Activated T-cell treated with anti-CD3 and anti-CD28 coated beads, Interleukin-2, amount 50 U/mL, for 24 hours (primary cell): ENCODE results near the gene ZNF84.
A peak's percentile ranks its signal among the peaks of the same experiment; 100 is the strongest.

Experiments used
- DNase-seq: peaks from one replicate; pipeline ENCODE4 v3.0.0-alpha.2; 2020
- H3K27ac Mint-ChIP-seq: 2 replicates; pipeline ENCODE4 v1.8.0; 2020; ENCODE audit warnings: mild to moderate bottlenecking, mixed read lengths
- H3K27me3 Mint-ChIP-seq: 2 replicates; pipeline ENCODE4 v1.8.0; 2020; ENCODE audit warnings: mixed read lengths
- H3K36me3 Mint-ChIP-seq: 2 replicates; pipeline ENCODE4 v1.8.0; 2020; ENCODE audit warnings: low read depth, mixed read lengths
- H3K4me1 Mint-ChIP-seq: 2 replicates; pipeline ENCODE4 v1.8.0; 2020; ENCODE audit warnings: low read depth, mixed read lengths
- H3K4me3 Mint-ChIP-seq: 2 replicates; pipeline ENCODE4 v1.8.0; 2020; ENCODE audit warnings: mild to moderate bottlenecking, moderate library complexity, mixed read lengths
- H3K9me3 Mint-ChIP-seq: 2 replicates; pipeline ENCODE4 v1.8.0; 2020; ENCODE audit warnings: mixed read lengths

The ZNF84 gene

DNA sequence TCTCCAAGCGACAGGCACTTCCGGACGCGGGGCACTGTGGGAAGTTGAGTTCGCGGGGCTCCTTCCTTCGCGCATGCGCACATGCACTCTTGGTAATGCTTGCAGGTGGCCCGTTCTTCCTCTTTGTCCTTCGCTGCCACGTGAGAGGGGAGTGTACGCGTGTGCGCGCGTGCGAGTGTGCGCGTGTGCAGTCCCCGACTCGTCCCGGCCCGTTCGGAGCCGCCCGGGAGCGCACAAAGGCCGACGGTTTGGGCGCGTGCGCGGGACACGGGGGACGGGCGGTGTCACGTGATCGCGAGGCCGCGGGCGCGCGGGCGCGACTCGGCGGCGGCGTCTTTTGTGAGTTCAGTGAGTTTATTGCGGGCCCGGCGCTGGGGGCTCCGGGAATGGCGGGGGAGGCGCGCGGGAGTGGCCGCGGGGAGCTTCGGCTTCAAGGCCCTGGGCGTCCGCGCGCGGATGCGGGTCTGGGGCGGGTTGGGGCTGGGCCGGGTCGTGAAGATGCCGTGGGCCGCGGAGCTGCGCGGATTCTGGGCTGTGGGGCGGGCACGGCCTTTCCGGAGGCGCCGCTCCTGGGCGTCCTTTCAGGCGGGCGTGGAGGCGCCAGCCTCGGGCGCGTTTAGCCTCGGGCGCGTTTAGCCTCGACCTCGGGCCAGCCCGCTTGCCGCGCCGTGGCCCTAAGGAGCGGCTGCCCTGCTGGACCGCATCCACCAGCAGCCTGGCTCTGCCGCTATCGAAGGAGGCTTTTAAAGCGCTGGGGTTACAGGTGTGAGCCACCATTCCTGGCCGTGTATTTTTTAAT lies at the start of gene ZNF84:
ZNF84 (plus strand) TSS at position 303 of the 799 bp plus-strand sequence. CDS start 3,959 bp downstream, outside the sequence.
- peaks cover 67% of the 10 kb centered on the region for H3K36me3 Mint-ChIP-seq
- H3K4me3 Mint-ChIP-seq, result peak within 1 kb of the TSS; percentile 86
- H3K4me1 Mint-ChIP-seq, result peaks cover 19% of the 10 kb centered on the region
- peaks cover 57% of the 10 kb centered on the region for H3K9me3 Mint-ChIP-seq
- peak; percentile 96 for DNase-seq
- H3K27ac Mint-ChIP-seq, result peak within 1 kb of the TSS; percentile 98
- no peaks in the 10 kb centered on the region for H3K27me3 Mint-ChIP-seq

DNA sequence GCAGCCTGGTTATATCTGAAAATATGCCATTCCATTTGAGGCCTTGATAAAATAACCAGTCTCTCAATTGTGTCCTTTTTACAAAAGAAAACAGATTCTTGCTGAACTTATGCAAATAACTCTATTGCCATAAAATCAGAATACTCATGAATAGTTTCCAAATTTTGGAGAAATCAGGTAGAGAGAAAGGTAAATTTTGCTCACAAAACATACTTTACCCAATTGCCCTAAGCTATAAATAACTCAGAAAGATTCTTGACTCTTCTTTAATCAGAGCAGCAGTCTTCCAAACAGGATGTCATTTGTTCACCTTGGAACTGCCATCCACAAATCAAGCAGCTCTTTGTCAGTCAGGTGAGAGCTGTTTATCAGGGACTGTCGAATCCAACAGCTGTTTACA lies 38.6 kb upstream of the ZNF84 start:
- H3K9me3 Mint-ChIP-seq, result peaks cover 49% of the 10 kb centered on the region
- peaks cover 96% of the 10 kb centered on the region for H3K36me3 Mint-ChIP-seq
- H3K27ac Mint-ChIP-seq, result no peak overlapping the region
- H3K4me3 Mint-ChIP-seq, result no peak overlapping the region
- no peak for DNase-seq
- peaks cover 9% of the 10 kb centered on the region for H3K4me1 Mint-ChIP-seq
- no peaks in the 10 kb centered on the region for H3K27me3 Mint-ChIP-seq

DNA sequence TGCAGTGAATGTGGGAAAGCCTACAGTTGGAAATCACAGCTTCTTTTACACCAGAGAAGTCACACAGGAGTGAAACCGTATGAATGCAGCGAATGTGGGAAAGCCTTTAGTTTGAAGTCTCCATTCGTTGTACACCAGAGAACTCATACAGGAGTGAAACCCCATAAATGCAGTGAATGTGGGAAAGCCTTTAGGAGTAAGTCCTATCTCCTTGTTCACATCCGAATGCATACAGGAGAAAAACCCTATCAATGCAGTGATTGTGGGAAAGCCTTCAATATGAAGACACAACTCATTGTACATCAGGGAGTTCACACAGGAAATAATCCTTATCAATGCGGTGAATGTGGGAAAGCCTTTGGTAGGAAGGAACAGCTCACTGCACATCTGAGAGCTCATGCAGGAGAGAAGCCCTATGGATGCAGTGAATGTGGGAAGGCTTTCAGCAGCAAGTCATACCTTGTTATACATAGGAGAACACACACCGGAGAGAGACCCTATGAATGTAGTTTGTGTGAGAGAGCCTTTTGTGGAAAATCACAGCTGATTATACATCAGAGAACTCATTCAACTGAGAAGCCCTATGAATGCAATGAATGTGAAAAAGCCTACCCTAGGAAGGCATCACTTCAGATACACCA lies 26.5 kb upstream of the ZNF84 start:
- no peaks in the 10 kb centered on the region for H3K4me1 Mint-ChIP-seq
- no peak overlapping the region for H3K27ac Mint-ChIP-seq
- no peak overlapping the region for H3K4me3 Mint-ChIP-seq
- no peaks in the 10 kb centered on the region for H3K27me3 Mint-ChIP-seq
- no peak for DNase-seq
- H3K36me3 Mint-ChIP-seq, result peaks cover 98% of the 10 kb centered on the region
- H3K9me3 Mint-ChIP-seq, result peaks cover 59% of the 10 kb centered on the region

DNA sequence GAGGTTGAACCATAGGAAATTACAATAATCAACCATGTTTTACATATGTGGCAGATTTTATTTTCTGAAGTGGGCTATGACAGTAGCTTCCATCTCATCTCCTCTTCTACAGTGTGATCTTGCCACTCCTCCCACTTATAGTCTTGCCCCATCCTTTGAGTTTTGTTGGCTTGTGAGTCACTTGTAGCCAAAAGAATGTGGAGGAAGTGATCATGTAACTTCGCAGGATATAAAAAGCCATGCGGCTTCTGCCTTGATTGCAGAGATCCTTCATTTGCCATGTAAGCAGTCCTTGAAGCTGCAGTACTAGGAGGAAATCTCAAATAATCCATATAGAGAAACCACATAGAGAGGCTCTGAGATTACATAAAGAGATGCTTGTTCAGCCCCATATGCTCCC lies 13.7 kb upstream of the ZNF84 start:
- no peak for DNase-seq
- H3K4me1 Mint-ChIP-seq, result no peaks in the 10 kb centered on the region

DNA sequence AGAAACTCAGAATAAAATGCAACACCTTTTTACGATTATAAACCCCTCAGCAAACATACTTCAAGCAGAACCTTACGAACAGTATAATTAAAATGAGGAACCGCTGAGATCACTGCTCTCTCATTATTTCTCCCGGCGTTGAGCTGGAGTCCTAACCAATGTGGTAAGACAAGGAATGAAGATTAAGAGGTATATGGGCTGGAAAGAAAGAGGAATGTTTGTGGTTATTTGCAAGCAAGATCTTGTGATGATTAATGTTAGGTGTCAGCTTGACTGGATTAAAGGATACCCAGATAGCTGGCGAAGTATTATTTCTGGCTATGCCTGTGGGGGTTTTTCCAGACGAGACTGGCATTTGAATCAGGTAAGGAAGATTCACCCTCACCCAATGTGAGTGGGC lies 10.3 kb upstream of the ZNF84 start:
- Mint-ChIP-seq H3K4me1 (no peaks in the 10 kb centered on the region), H3K9me3 (peaks cover 52% of the 10 kb centered on the region), H3K27me3 (no peaks in the 10 kb centered on the region), H3K36me3 (peaks cover 27% of the 10 kb centered on the region), H3K27ac (no peak overlapping the region), H3K4me3 (no peak overlapping the region)
- no peak for DNase-seq

More for the DNA sequence above, 13.7 kb upstream of the ZNF84 start:
- H3K4me3 Mint-ChIP-seq, result no peak overlapping the region
- H3K9me3 Mint-ChIP-seq, result peaks cover 55% of the 10 kb centered on the region
- no peaks in the 10 kb centered on the region for H3K27me3 Mint-ChIP-seq
- H3K36me3 Mint-ChIP-seq, result peaks cover 45% of the 10 kb centered on the region
- no peak overlapping the region for H3K27ac Mint-ChIP-seq

DNA sequence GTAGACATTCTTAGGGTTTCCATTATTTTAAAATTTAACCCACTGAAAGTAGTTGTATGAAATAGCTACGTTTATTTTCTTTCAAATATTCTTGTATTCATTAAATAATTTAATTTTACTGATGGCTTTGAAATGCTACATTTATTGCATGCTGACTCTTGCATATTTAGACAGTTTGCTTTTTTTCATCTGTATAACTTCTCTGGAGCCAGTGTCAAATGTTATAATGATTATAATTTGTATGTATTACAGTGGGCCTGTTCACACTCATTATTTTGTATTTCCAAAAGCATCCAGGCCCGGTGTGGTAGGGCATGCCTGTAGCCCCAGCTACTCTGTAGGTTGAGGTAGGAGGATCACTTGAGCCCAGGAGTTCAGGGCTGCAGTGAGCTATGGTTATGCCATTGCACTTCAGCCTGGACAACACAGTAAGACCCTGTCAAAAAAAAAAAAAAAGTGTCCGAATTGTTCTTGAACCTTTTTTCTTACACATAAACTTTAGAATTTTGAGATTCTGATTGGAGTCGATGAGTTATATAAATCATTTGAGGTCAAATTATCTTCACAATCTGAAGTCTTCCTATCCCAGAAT lies 905 bp downstream of the ZNF84 start:
- no peak for DNase-seq
- peak overlapping the region; percentile 98 for H3K27ac Mint-ChIP-seq

DNA sequence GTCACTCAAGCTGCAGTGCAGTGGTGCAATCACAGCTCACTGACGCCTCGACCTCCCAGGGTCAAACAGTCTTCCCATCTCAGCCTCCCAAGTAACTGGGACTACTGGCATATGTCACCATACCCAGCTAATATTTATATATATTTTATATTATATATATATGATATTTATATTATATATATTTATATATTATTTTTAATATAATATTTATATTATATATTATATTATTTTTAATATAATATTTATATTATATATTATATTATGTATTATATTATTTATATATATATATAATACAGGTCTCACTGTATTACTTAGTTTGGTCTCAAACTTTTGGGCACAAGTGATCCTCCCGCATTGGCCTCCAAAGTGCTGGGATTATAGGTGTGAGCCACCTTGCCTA lies 9.4 kb downstream of the ZNF84 start:
- H3K9me3 Mint-ChIP-seq, result peaks cover 66% of the 10 kb centered on the region

More for the DNA sequence above, 905 bp downstream of the ZNF84 start:
- Mint-ChIP-seq H3K9me3 (peaks cover 57% of the 10 kb centered on the region), H3K4me3 (peak overlapping the region; percentile 86), H3K4me1 (peaks cover 19% of the 10 kb centered on the region), H3K27me3 (no peaks in the 10 kb centered on the region), H3K36me3 (peaks cover 75% of the 10 kb centered on the region)

DNA sequence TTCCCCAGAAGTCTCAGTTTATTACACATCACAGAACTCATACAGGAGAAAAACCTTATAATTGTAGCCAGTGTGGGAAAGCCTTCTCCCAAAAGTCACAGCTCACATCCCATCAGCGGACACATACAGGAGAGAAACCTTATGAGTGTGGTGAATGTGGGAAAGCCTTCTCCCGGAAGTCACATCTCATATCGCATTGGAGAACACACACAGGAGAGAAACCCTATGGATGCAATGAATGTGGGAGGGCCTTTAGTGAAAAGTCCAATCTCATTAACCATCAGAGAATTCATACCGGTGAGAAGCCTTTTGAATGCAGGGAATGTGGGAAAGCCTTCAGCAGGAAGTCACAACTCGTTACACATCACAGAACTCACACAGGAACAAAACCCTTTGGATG lies 20.1 kb downstream of the ZNF84 start:
- no peak overlapping the region for H3K27ac Mint-ChIP-seq
- H3K4me3 Mint-ChIP-seq, result no peak overlapping the region
- H3K36me3 Mint-ChIP-seq, result peaks cover 86% of the 10 kb centered on the region
- H3K9me3 Mint-ChIP-seq, result peaks cover 59% of the 10 kb centered on the region
- DNase-seq, result no peak
- H3K4me1 Mint-ChIP-seq, result no peaks in the 10 kb centered on the region
- no peaks in the 10 kb centered on the region for H3K27me3 Mint-ChIP-seq

More for the DNA sequence above, 9.4 kb downstream of the ZNF84 start:
- Mint-ChIP-seq H3K27me3 (no peaks in the 10 kb centered on the region), H3K4me3 (no peak overlapping the region), H3K27ac (no peak overlapping the region), H3K4me1 (no peaks in the 10 kb centered on the region), H3K36me3 (peaks cover 98% of the 10 kb centered on the region)
- no peak for DNase-seq

DNA sequence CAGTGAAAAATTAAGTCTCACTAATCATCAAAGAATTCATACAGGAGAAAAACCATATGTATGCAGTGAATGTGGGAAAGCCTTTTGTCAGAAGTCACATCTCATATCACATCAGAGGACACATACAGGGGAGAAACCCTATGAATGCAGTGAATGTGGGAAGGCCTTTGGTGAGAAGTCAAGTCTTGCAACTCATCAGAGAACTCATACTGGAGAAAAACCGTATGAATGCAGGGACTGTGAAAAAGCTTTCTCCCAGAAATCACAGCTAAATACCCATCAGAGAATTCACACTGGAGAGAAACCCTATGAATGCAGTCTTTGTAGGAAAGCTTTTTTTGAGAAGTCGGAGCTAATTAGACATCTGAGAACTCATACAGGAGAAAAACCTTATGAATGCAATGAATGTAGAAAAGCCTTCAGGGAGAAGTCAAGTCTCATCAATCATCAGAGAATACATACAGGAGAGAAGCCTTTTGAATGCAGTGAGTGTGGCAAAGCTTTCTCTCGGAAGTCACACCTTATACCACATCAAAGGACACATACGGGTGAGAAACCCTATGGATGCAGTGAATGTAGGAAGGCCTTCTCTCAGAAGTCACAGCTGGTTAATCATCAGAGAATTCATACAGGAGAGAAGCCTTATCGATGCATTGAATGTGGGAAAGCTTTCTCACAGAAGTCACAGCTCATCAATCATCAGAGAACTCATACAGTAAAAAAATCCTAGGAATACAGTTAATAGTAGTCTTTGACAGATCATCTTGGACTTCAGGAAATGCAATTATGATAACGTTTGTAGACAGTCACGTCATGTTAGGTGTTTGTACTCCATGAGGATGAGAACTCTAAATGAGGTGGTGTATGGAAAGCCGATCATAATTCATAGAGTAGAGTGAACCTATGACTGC lies 21.1 kb downstream of the ZNF84 start:
- H3K36me3 Mint-ChIP-seq, result peaks cover 86% of the 10 kb centered on the region

DNA sequence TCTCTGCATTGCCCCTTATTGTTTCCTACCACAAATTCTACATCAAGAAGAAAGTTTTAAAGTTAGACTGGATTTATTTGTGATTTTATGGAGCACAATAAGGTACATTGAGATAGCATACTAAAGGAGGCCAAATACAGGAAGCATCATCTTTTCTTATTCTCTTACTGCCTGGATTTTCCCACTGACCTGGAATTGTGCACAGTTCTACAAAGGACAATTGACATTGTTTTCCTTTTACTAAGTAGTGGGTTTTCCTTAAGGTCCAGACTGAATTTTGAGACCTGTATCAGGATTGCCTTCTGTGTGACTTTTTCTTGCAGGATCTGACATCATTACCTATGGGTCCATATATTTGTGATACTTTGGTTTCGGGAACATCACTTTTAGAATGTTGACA lies 24.6 kb downstream of the ZNF84 start:
- Mint-ChIP-seq H3K4me1 (no peaks in the 10 kb centered on the region), H3K4me3 (no peak overlapping the region), H3K36me3 (peaks cover 82% of the 10 kb centered on the region), H3K9me3 (peaks cover 69% of the 10 kb centered on the region), H3K27me3 (no peaks in the 10 kb centered on the region), H3K27ac (no peak overlapping the region)
- DNase-seq, result no peak

More for the DNA sequence above, 21.1 kb downstream of the ZNF84 start:
- Mint-ChIP-seq H3K27me3 (no peaks in the 10 kb centered on the region), H3K27ac (no peak overlapping the region), H3K4me3 (no peak overlapping the region), H3K9me3 (peaks cover 59% of the 10 kb centered on the region), H3K4me1 (no peaks in the 10 kb centered on the region)
- DNase-seq, result no peak

DNA sequence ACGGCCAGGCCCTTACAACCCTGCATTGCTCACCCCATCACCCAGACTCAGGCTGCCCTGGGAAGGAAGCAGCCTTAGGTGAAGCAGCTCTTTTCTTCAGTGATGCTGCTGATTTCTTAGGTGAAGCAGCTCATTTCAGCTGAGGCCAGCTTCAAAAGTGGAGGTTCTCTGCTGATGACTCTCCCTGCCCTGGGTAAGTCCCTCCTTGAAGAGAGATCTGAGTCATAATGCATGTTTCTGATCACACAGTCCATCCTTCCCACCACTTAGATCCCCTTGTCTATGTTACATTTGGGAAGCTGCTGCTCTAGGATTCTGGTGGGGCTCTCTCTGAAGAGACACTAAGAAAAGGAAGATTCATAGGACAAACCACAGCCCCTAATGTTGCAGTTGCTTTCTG lies 26.2 kb downstream of the ZNF84 start:
- Mint-ChIP-seq H3K27ac (no peak overlapping the region), H3K4me3 (no peak overlapping the region), H3K9me3 (peaks cover 63% of the 10 kb centered on the region), H3K27me3 (no peaks in the 10 kb centered on the region), H3K4me1 (no peaks in the 10 kb centered on the region), H3K36me3 (peaks cover 75% of the 10 kb centered on the region)
- DNase-seq, result no peak

DNA sequence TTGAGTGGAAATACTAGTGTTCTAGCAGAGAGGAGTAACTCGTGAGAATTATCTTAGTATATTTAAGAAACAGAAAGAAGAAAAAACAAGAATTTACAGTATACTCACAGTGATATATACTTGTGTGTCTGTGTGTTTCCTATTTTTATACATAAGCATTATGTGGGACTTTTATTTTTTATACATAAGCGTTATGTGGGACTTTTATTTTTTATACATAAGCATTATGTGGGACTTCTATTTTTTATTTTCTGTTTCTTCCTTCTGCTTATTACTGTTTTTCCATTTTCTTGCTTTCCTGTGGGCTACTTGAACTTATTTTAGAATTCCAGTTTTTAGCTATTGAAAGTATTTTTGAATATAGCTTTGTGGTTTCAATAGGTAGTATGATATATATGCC lies 36.5 kb downstream of the ZNF84 start:
- H3K27me3 Mint-ChIP-seq, result no peaks in the 10 kb centered on the region
- H3K9me3 Mint-ChIP-seq, result peaks cover 44% of the 10 kb centered on the region
- H3K4me1 Mint-ChIP-seq, result no peaks in the 10 kb centered on the region
- DNase-seq, result no peak
- no peak overlapping the region for H3K4me3 Mint-ChIP-seq
- peaks cover 46% of the 10 kb centered on the region for H3K36me3 Mint-ChIP-seq
- H3K27ac Mint-ChIP-seq, result no peak overlapping the region

DNA sequence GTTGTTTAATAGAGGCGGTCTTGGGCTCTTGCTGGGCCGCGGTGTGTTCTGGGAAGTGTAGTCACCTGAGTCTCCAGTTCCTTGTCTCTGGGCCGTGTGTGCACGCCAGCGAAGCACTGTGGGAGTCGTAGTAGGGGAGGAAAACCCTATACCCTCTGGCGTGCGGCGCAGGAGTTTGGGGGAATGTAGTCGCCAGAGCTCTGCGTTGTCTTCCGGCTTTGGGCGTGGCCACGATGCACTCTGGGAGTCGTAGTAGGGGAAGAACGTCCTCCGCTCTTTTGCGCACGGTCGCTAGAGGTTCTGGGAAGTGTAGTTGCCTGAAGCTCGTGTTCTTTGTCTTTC lies 42.7 kb downstream of the ZNF84 start:
- H3K9me3 Mint-ChIP-seq, result peaks cover 43% of the 10 kb centered on the region
- H3K4me3 Mint-ChIP-seq, result no peak overlapping the region
- peaks cover 13% of the 10 kb centered on the region for H3K4me1 Mint-ChIP-seq
- DNase-seq, result no peak
- peaks cover 68% of the 10 kb centered on the region for H3K36me3 Mint-ChIP-seq
- H3K27ac Mint-ChIP-seq, result no peak overlapping the region
- H3K27me3 Mint-ChIP-seq, result no peaks in the 10 kb centered on the region
